Measurements from ENCODE around the gene ALK.

DNA sequence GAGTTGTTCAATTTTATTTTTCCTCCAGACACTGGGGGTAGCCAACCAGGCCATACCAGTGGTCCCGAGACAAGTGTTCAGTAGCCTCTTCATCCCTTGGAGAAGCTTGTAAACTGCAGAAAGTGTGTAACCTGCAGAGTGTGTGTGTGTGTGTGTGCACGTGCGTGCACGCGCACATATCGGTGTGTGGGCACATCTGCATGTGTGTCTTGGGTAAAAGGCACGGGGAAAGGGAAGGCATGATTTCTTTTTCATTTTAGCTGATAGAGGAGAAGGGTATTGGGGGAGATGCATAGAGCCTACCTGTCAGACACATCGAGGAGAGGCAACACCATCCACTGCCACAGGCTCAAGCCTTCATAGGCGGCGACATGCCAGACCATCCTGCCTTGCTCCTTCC is 624.8 kb downstream of the ALK start:
- no peak for TF ChIP-seq BRCA1 (IDR thresholded peaks at IDR 0.05; ENCODE audit: low read depth, low read length)
- TF ChIP-seq, protein P1, sequence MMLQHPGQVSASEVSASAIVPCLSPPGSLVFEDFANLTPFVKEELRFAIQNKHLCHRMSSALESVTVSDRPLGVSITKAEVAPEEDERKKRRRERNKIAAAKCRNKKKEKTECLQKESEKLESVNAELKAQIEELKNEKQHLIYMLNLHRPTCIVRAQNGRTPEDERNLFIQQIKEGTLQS (IDR thresholded peaks at IDR 0.05; ENCODE audit: borderline replicate concordance, extremely low read depth, low read depth, low read length): no peak
- TF ChIP-seq, protein P2, sequence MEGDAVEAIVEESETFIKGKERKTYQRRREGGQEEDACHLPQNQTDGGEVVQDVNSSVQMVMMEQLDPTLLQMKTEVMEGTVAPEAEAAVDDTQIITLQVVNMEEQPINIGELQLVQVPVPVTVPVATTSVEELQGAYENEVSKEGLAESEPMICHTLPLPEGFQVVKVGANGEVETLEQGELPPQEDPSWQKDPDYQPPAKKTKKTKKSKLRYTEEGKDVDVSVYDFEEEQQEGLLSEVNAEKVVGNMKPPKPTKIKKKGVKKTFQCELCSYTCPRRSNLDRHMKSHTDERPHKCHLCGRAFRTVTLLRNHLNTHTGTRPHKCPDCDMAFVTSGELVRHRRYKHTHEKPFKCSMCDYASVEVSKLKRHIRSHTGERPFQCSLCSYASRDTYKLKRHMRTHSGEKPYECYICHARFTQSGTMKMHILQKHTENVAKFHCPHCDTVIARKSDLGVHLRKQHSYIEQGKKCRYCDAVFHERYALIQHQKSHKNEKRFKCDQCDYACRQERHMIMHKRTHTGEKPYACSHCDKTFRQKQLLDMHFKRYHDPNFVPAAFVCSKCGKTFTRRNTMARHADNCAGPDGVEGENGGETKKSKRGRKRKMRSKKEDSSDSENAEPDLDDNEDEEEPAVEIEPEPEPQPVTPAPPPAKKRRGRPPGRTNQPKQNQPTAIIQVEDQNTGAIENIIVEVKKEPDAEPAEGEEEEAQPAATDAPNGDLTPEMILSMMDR (IDR thresholded peaks at IDR 0.05 in 2 of 3, conservative IDR thresholded peaks at IDR 0.05 in 1 of 3; ENCODE audit: control insufficient read depth in 2 of 3, extremely low read depth in 1 of 3, insufficient read depth in 1 of 3, low read depth in 3 of 3, low read length in 3 of 3): no peak
- no peak for TF ChIP-seq TAF1 (IDR thresholded peaks at IDR 0.05; ENCODE audit: borderline replicate concordance, low read depth, low read length)
- TF ChIP-seq ZNF24 (IDR thresholded peaks at IDR 0.05): no peak
- no peak for TF ChIP-seq EZH2 (IDR thresholded peaks at IDR 0.05; ENCODE audit: borderline replicate concordance, control insufficient read depth, low read depth, low read length)
- TF ChIP-seq BHLHE40 (IDR thresholded peaks at IDR 0.05; ENCODE audit: borderline replicate concordance in 1 of 2, low read depth in 2 of 2, low read length in 1 of 2): 0 out of 4 replicates have a peak, but pooled peaks of 1 of the 2 experiments have one; percentile 11
- no peak for TF ChIP-seq TCF12 (IDR thresholded peaks at IDR 0.05; ENCODE audit: low read depth, low read length)

All from GM12878 (cell line).